ENCODE results near the gene GDF10. TPM values are rescaled to one million over a fixed set of nuclear protein-coding genes. Genes with fewer than 3 reads are reported as not detected.

The GDF10 gene
- total and polyA plus RNA-seq, 4 donors: 2.3 to 34.7 (median 16.6) TPM

GRCh38 chr10:47329855-47330254, 29.9 kb downstream of the GDF10 start:
- peaks cover 0 to 4% (median 0%) of the 10 kb centered on the region in 4 donors for H3K9me3 ChIP-seq (ENCODE audit: control insufficient read depth in 4 of 4, insufficient read depth in 3 of 4, low read length in 3 of 4)
- H3K4me1 ChIP-seq (ENCODE audit: control insufficient read depth in 5 of 5, insufficient read depth in 5 of 5, low read length in 5 of 5): peaks cover 0 to 4% (median 0%) of the 10 kb centered on the region in 5 donors
- ATAC-seq (ENCODE audit: insufficient read depth, low FRiP score): no peak
- H3K9ac ChIP-seq (ENCODE audit: insufficient read depth in 1 of 2, low read length in 2 of 2): no peak overlapping the region
- H3K27me3 ChIP-seq (ENCODE audit: control insufficient read depth in 3 of 3, insufficient read depth in 3 of 3, low read length in 2 of 3): peaks cover 0 to 3% (median 0%) of the 10 kb centered on the region in 3 donors
- DNase-seq: no peak
- TF ChIP-seq, protein P1, sequence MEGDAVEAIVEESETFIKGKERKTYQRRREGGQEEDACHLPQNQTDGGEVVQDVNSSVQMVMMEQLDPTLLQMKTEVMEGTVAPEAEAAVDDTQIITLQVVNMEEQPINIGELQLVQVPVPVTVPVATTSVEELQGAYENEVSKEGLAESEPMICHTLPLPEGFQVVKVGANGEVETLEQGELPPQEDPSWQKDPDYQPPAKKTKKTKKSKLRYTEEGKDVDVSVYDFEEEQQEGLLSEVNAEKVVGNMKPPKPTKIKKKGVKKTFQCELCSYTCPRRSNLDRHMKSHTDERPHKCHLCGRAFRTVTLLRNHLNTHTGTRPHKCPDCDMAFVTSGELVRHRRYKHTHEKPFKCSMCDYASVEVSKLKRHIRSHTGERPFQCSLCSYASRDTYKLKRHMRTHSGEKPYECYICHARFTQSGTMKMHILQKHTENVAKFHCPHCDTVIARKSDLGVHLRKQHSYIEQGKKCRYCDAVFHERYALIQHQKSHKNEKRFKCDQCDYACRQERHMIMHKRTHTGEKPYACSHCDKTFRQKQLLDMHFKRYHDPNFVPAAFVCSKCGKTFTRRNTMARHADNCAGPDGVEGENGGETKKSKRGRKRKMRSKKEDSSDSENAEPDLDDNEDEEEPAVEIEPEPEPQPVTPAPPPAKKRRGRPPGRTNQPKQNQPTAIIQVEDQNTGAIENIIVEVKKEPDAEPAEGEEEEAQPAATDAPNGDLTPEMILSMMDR (IDR thresholded peaks at IDR 0.05; ENCODE audit: control extremely low read depth, extremely low read depth): no peak
- no peaks in the 10 kb centered on the region for H3K36me3 ChIP-seq (ENCODE audit: control insufficient read depth in 4 of 4, insufficient read depth in 4 of 4, low read length in 4 of 4)
- H3K4me3 ChIP-seq: no peak overlapping the region
- no peak overlapping the region for H3K27ac ChIP-seq (ENCODE audit: low read depth in 1 of 2, low read length in 1 of 2)
- 93 to 97% methylated on average over 4 of the region's 4 CpGs for WGBS, 2 donors

- H3K27me3 ChIP-seq (ENCODE audit: control insufficient read depth in 3 of 3, insufficient read depth in 3 of 3, low read length in 2 of 3): peaks cover 0 to 3% (median 0%) of the 10 kb centered on the region in 3 donors
- H3K27ac ChIP-seq (ENCODE audit: low read depth in 1 of 2, low read length in 1 of 2): no peak overlapping the region
- no peaks in the 10 kb centered on the region for H3K36me3 ChIP-seq (ENCODE audit: control insufficient read depth in 4 of 4, insufficient read depth in 4 of 4, low read length in 4 of 4)
- no peak overlapping the region for H3K4me3 ChIP-seq
- TF ChIP-seq, protein P1 (IDR thresholded peaks at IDR 0.05; ENCODE audit: control extremely low read depth, extremely low read depth): no peak
- peaks cover 0 to 2% (median 0%) of the 10 kb centered on the region in 4 donors for H3K9me3 ChIP-seq (ENCODE audit: control insufficient read depth in 4 of 4, insufficient read depth in 3 of 4, low read length in 3 of 4)
- ATAC-seq (ENCODE audit: insufficient read depth, low FRiP score) (no peak), DNase-seq (no peak)
- 90 to 100% methylated on average over 3 of the region's 3 CpGs for WGBS, 2 donors
- peaks cover 0 to 4% (median 0%) of the 10 kb centered on the region in 5 donors for H3K4me1 ChIP-seq (ENCODE audit: control insufficient read depth in 5 of 5, insufficient read depth in 5 of 5, low read length in 5 of 5)
- H3K9ac ChIP-seq (ENCODE audit: insufficient read depth in 1 of 2, low read length in 2 of 2): no peak overlapping the region
These were observed 30.4 kb downstream of the GDF10 start for GRCh38 chr10:47330366-47330765.

- 68 to 77% methylated on average over 3 of the region's 3 CpGs for WGBS, 2 donors
- Histone ChIP-seq H3K9ac (ENCODE audit: insufficient read depth in 1 of 2, low read length in 2 of 2) (no peak overlapping the region), H3K36me3 (ENCODE audit: control insufficient read depth in 4 of 4, insufficient read depth in 4 of 4, low read length in 4 of 4) (no peaks in the 10 kb centered on the region), H3K9me3 (ENCODE audit: control insufficient read depth in 4 of 4, insufficient read depth in 3 of 4, low read length in 3 of 4) (peaks cover 0 to 2% (median 0%) of the 10 kb centered on the region in 4 donors), H3K4me3 (no peak overlapping the region), H3K27me3 (ENCODE audit: control insufficient read depth in 3 of 3, insufficient read depth in 3 of 3, low read length in 2 of 3) (peaks cover 0 to 3% (median 0%) of the 10 kb centered on the region in 3 donors), H3K4me1 (ENCODE audit: control insufficient read depth in 5 of 5, insufficient read depth in 5 of 5, low read length in 5 of 5) (peaks cover 0 to 4% (median 0%) of the 10 kb centered on the region in 5 donors), H3K27ac (ENCODE audit: low read depth in 1 of 2, low read length in 1 of 2) (no peak overlapping the region)
- TF ChIP-seq, protein P1 (IDR thresholded peaks at IDR 0.05; ENCODE audit: control extremely low read depth, extremely low read depth): no peak
- DNase-seq (peak in 1 of 3 donors; percentile 11), ATAC-seq (ENCODE audit: insufficient read depth, low FRiP score) (no peak)
These were observed 30.8 kb downstream of the GDF10 start for GRCh38 chr10:47330804-47331203.

- Histone ChIP-seq H3K27ac (ENCODE audit: low read depth in 1 of 2, low read length in 1 of 2) (no peak overlapping the region), H3K9me3 (ENCODE audit: control insufficient read depth in 4 of 4, insufficient read depth in 3 of 4, low read length in 3 of 4) (peaks cover 0 to 2% (median 0%) of the 10 kb centered on the region in 4 donors), H3K4me3 (no peak overlapping the region), H3K36me3 (ENCODE audit: control insufficient read depth in 4 of 4, insufficient read depth in 4 of 4, low read length in 4 of 4) (no peaks in the 10 kb centered on the region), H3K4me1 (ENCODE audit: control insufficient read depth in 5 of 5, insufficient read depth in 5 of 5, low read length in 5 of 5) (peaks cover 0 to under 1% (median 0%) of the 10 kb centered on the region in 5 donors), H3K27me3 (ENCODE audit: control insufficient read depth in 3 of 3, insufficient read depth in 3 of 3, low read length in 2 of 3) (peaks cover 0 to 3% (median 0%) of the 10 kb centered on the region in 3 donors), H3K9ac (ENCODE audit: insufficient read depth in 1 of 2, low read length in 2 of 2) (no peak overlapping the region)
- TF ChIP-seq, protein P1 (IDR thresholded peaks at IDR 0.05; ENCODE audit: control extremely low read depth, extremely low read depth): no peak
- no peak for DNase-seq
- 94 to 96% methylated on average over 9 of the region's 9 CpGs for WGBS, 2 donors
- ATAC-seq (ENCODE audit: insufficient read depth, low FRiP score): no peak
These were observed 31.5 kb downstream of the GDF10 start for GRCh38 chr10:47331491-47331890.
